ENCODE measurements around the gene STXBP4. TPM values are rescaled to one million over a fixed set of nuclear protein-coding genes. Genes with fewer than 3 reads are reported as not detected.

Gene STXBP4
- total RNA-seq, 1 experiment from 2014 or later, result 12.0 TPM

DNA sequence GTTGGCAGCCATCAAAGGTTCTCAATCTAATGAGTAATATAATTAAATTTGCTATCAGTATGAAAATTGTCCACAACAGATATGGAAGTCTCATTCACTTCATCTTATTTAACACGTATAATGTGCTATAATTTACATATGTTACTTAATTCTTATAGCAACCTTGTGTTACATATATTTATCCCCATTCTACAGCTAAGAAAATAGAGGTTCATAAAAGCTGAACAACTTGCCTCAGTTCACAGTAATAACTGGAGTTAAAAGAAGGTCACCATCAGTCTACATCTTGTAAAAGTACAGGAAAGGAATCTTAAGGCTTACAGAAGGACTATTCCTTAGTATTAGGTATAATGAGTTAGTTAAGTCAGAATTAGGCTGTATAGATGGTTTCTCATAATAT lies 27.9 kb downstream of the STXBP4 start:
- Histone ChIP-seq H3K9me2 (ENCODE audit: insufficient read depth) (no peaks in the 10 kb centered on the region), H3F3A (ENCODE audit: insufficient read depth, low read depth) (no peaks in the 10 kb centered on the region), H3K79me2 (ENCODE audit: low read depth) (no peaks in the 10 kb centered on the region), H3K27ac (no peak overlapping the region), H3K4me1 (replicated peaks; ENCODE audit: insufficient read depth) (no peaks in the 10 kb centered on the region), H4K20me1 (ENCODE audit: insufficient read depth) (no peaks in the 10 kb centered on the region), H3K4me2 (no peak overlapping the region), H2AFZ (no peak overlapping the region), H3K4me3 (no peak overlapping the region), H3K9me3 (ENCODE audit: insufficient read depth, low read depth) (no peaks in the 10 kb centered on the region), H3K27me3 (ENCODE audit: insufficient read depth, low read depth) (no peaks in the 10 kb centered on the region), H3K36me3 (ENCODE audit: low read depth) (no peaks in the 10 kb centered on the region)
- no peak for TF ChIP-seq EZH2 (IDR thresholded peaks at IDR 0.05; ENCODE audit: low read depth)
- TF ChIP-seq, protein P1, sequence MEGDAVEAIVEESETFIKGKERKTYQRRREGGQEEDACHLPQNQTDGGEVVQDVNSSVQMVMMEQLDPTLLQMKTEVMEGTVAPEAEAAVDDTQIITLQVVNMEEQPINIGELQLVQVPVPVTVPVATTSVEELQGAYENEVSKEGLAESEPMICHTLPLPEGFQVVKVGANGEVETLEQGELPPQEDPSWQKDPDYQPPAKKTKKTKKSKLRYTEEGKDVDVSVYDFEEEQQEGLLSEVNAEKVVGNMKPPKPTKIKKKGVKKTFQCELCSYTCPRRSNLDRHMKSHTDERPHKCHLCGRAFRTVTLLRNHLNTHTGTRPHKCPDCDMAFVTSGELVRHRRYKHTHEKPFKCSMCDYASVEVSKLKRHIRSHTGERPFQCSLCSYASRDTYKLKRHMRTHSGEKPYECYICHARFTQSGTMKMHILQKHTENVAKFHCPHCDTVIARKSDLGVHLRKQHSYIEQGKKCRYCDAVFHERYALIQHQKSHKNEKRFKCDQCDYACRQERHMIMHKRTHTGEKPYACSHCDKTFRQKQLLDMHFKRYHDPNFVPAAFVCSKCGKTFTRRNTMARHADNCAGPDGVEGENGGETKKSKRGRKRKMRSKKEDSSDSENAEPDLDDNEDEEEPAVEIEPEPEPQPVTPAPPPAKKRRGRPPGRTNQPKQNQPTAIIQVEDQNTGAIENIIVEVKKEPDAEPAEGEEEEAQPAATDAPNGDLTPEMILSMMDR (conservative IDR thresholded peaks at IDR 0.05), result no peak
- ChIA-PET CTCF (no interaction called here), POLR2A (ENCODE audit: unreplicated experiment) (no interaction called here)
- intact Hi-C loops (cut with micrococcal nuclease; ENCODE audit: unreplicated experiment), result no loop called here
- no peak for DNase-seq
- no TSS peak for BruUV-seq (replicated peaks)

DNA sequence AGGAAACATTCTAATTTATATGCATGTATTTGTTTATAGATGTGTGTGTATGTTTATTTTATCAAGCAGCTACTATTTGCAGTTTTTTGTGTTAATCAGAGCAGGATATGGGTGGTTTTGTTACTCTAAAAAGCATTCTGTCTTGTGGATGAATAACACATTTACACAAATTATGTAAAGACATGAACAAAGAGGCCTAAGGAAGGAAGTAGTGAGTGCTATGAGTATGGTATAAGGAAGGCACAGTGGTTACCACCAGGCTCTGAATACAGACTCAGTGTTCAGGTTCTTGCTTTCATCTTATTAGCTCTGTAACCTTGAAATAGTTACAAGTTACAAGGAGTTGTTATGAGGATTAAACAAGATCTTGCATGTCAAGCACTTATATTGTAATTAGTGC lies 33.9 kb downstream of the STXBP4 start:
- Histone ChIP-seq H3K4me3 (no peak overlapping the region), H3K36me3 (ENCODE audit: low read depth) (no peaks in the 10 kb centered on the region), H3K9me2 (ENCODE audit: insufficient read depth) (no peaks in the 10 kb centered on the region), H3K9me3 (ENCODE audit: insufficient read depth, low read depth) (no peaks in the 10 kb centered on the region), H2AFZ (no peak overlapping the region), H3K27ac (no peak overlapping the region), H3K27me3 (ENCODE audit: insufficient read depth, low read depth) (no peaks in the 10 kb centered on the region), H3K79me2 (ENCODE audit: low read depth) (no peaks in the 10 kb centered on the region), H3K4me2 (no peak overlapping the region), H3F3A (ENCODE audit: insufficient read depth, low read depth) (no peaks in the 10 kb centered on the region), H3K4me1 (replicated peaks; ENCODE audit: insufficient read depth) (no peaks in the 10 kb centered on the region), H4K20me1 (ENCODE audit: insufficient read depth) (no peaks in the 10 kb centered on the region)
- DNase-seq, result no peak
- intact Hi-C loops (cut with micrococcal nuclease; ENCODE audit: unreplicated experiment), result no loop called here
- TF ChIP-seq EZH2 (IDR thresholded peaks at IDR 0.05; ENCODE audit: low read depth), result no peak
- TF ChIP-seq, protein P1 (conservative IDR thresholded peaks at IDR 0.05), result no peak
- ChIA-PET CTCF (no interaction called here), POLR2A (ENCODE audit: unreplicated experiment) (no interaction called here)
- BruUV-seq (replicated peaks), result no TSS peak

DNA sequence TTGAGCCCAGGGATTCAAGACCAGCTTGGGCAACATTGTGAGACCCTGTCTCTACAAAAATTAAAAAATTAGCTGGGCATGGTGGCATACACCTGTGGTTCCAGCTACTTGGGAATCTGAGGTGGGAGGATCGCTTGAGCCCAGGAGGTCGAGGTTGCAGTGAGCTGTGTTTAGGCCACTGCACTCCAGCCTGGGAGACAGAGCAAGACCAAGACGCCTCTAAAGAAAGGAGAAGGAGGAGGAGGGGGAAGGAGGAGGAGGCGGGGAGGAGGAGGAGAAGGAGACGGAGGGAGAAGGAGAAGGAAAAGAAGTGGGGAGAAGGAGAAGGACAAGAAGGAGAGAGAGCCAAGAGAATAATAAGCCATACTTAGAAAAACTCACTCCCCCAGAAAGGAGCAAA lies 35.9 kb downstream of the STXBP4 start:
- H3K4me3 ChIP-seq, result no peak overlapping the region
- no peaks in the 10 kb centered on the region for H3K4me1 ChIP-seq (replicated peaks; ENCODE audit: insufficient read depth)
- intact Hi-C loops (cut with micrococcal nuclease; ENCODE audit: unreplicated experiment), result no loop called here
- no peak overlapping the region for H2AFZ ChIP-seq
- H3K79me2 ChIP-seq (ENCODE audit: low read depth), result no peaks in the 10 kb centered on the region
- BruUV-seq (replicated peaks), result no TSS peak
- H4K20me1 ChIP-seq (ENCODE audit: insufficient read depth), result no peaks in the 10 kb centered on the region
- no peak for DNase-seq
- ChIA-PET POLR2A (ENCODE audit: unreplicated experiment) (no interaction called here), CTCF (no interaction called here)
- H3K4me2 ChIP-seq, result no peak overlapping the region
- H3K9me2 ChIP-seq (ENCODE audit: insufficient read depth), result no peaks in the 10 kb centered on the region
- H3F3A ChIP-seq (ENCODE audit: insufficient read depth, low read depth), result no peaks in the 10 kb centered on the region
- no peaks in the 10 kb centered on the region for H3K36me3 ChIP-seq (ENCODE audit: low read depth)
- H3K27me3 ChIP-seq (ENCODE audit: insufficient read depth, low read depth), result no peaks in the 10 kb centered on the region
- no peak overlapping the region for H3K27ac ChIP-seq
- no peak for TF ChIP-seq EZH2 (IDR thresholded peaks at IDR 0.05; ENCODE audit: low read depth)
- TF ChIP-seq, protein P1 (conservative IDR thresholded peaks at IDR 0.05), result no peak
- no peaks in the 10 kb centered on the region for H3K9me3 ChIP-seq (ENCODE audit: insufficient read depth, low read depth)
